Panc1 (cell line): ENCODE data around the gene CDC7. TPM values are rescaled to one million over a fixed set of nuclear protein-coding genes. Genes with fewer than 3 reads are reported as not detected.
"Not testable (repeated sequence)": the region's sequence is repeated elsewhere in the genome, so short reads cannot be mapped to it uniquely, and the experiment has no call there.

Experiments
- ATAC-seq: fragments of 200-7000 bp; cut with Tn5 transposase; 2 replicates; pipeline ENCODE4 v1.9.1; 2020; ENCODE audit warnings: mild to moderate bottlenecking, moderate library complexity
- BruUV-seq: library from RNA; stranded (reverse); fragments of 400-500 nt; replicated peaks from 2 replicates; lab custom pipeline; 2021; lab: Mats Ljungman, UMichigan
- CTCF ChIA-PET: fragments of 300-600 bp; sonication (Branson Sonifier 250); formaldehyde crosslinking; loops from one replicate; lab custom pipeline; 2022; ENCODE audit warnings: antibody characterized with exemption; lab: Charles Lee
- POLR2A ChIA-PET: fragments of 300-600 bp; sonication (Branson Sonifier 250); formaldehyde crosslinking; loops from one replicate; lab custom pipeline; 2022; ENCODE audit warnings: antibody characterized with exemption; lab: Charles Lee
- DNase-seq: peaks from one replicate; pipeline ENCODE4 v3.0.0-alpha.2; 2010; ENCODE audit warnings: low read depth, low spot score
- H3K27ac ChIP-seq: 2 replicates; pipeline ENCODE4 v1.5.1; 2011; ENCODE audit warnings: mild to moderate bottlenecking, low read length, inconsistent platforms
- H3K27me3 ChIP-seq: fragments of 200-500 bp; sonication (Bioruptor generic); 2 replicates; pipeline ENCODE4 v1.6.0; 2014; ENCODE audit warnings: low read length, inconsistent platforms; ENCODE audit not compliant: control insufficient read depth, insufficient read depth
- H3K36me3 ChIP-seq: fragments of 200-500 bp; sonication (Bioruptor generic); 2 replicates; pipeline ENCODE4 v1.5.1; 2014; ENCODE audit warnings: inconsistent platforms, mild to moderate bottlenecking, low read length, moderate library complexity; ENCODE audit not compliant: control insufficient read depth, insufficient read depth
- H3K4me1 ChIP-seq: 2 replicates; pipeline ENCODE4 v1.5.1; 2011; ENCODE audit warnings: inconsistent platforms, mild to moderate bottlenecking, low read length, moderate library complexity; ENCODE audit not compliant: control insufficient read depth, insufficient read depth
- H3K4me3 ChIP-seq, 2 experiments: 2 replicates each; pipeline ENCODE4 v1.5.1; 2011 to 2012; ENCODE audit warnings: low read depth in 2 of 2, low read length in 2 of 2, mild to moderate bottlenecking in 2 of 2, inconsistent platforms in 1 of 2, moderate library complexity in 1 of 2
- H3K9me3 ChIP-seq: fragments of 200-500 bp; sonication (Bioruptor generic); 2 replicates; pipeline ENCODE4 v1.5.1; 2014; ENCODE audit warnings: low read depth, mild to moderate bottlenecking, inconsistent platforms, low read length, moderate library complexity; ENCODE audit not compliant: control insufficient read depth, insufficient read depth
- POLR2AphosphoS5 ChIP-seq: IDR thresholded peaks from 2 replicates; pipeline ENCODE4 v1.6.1; 2012; ENCODE audit warnings: mild to moderate bottlenecking, low read depth, low read length, moderate library complexity
- SIN3A ChIP-seq: IDR thresholded peaks from 2 replicates; pipeline ENCODE4 v1.6.1; 2012; ENCODE audit warnings: low read depth, mild to moderate bottlenecking, low read length, moderate library complexity, borderline replicate concordance; ENCODE audit not compliant: insufficient read depth
- TCF7L2 ChIP-seq: IDR thresholded peaks from 2 replicates; pipeline ENCODE4 v1.6.1; 2011; ENCODE audit warnings: mild to moderate bottlenecking, low read depth, low read length, inconsistent platforms
- in situ Hi-C: cut with HindIII; loops from 2 replicates; pipeline ENCODE4 v1.10.0; 2016; ENCODE audit warnings: low sequenced_read_pairs, low pct_unique_long_range_greater_than_20kb
- intact Hi-C: fragments of 100-400 bp; cut with micrococcal nuclease; formaldehyde crosslinking; loops from one replicate; pipeline ENCODE4 v1.10.0; 2022; ENCODE audit not compliant: unreplicated experiment
- total RNA-seq: library from RNA; stranded (reverse); gene quantifications from one replicate; pipeline ENCODE4 v1.2.1, GENCODE V29; 2021; ENCODE audit not compliant: unreplicated experiment
- TF ChIP-seq, protein P1 (sequence below): fragments of 450-650 bp; IDR thresholded peaks from 2 replicates; pipeline ENCODE4 v1.5.1; 2017; ENCODE audit warnings: mild to moderate bottlenecking
- TF ChIP-seq, protein P2 (sequence below), 2 experiments: IDR thresholded peaks; 2 replicates each; pipeline ENCODE4 v1.6.1; 2011 to 2012; ENCODE audit warnings: low read depth in 2 of 2, control low read depth in 1 of 2, low read length in 1 of 2, mild to moderate bottlenecking in 1 of 2, moderate library complexity in 1 of 2; ENCODE audit not compliant: insufficient read depth in 1 of 2

CDC7 gene
- total RNA-seq, 1 experiment from 2014 or later = 30.1 TPM

DNA sequence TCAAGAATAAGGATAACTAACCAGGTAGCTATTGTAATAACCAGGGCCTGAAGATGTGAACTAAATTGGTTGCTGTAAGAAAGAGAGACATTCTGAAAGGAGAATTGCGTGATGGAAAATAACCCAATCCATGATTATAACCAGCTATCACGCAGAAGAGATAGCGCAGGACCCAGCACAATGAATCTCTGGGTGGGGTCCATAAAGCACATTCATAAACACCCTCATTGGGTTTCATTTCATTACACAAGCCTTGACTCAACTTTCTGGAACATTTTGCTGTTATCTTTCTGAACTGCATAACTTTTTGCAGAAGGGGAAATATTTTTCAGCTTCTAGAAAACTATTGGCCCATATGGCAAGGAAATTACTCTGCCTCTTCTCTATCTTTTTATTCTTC is 45.3 kb upstream of the CDC7 start:
- CTCF ChIA-PET = no interaction called here
- H3K4me1 ChIP-seq = no peaks in the 10 kb centered on the region

DNA sequence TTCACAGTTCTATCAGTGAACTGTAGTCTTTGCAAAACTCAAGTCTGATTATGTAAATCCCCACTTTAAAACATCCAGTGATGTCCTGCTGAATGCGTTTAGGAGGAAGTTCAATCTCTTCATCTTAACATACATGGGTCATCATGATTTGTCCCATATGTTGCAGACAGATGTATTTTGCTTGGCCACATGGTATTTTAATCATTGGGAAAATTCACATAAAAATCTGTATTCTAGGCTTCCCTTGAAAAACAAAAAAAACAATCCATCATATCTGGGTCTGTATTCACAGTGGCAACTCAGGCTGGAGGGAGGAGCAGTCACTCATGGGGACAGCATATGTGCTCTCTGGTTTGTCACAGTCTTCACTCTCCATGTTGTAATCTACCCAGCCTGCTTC is 44.8 kb upstream of the CDC7 start:
- ChIA-PET CTCF (no interaction called here), POLR2A (no interaction called here)
- TF ChIP-seq, protein P1, sequence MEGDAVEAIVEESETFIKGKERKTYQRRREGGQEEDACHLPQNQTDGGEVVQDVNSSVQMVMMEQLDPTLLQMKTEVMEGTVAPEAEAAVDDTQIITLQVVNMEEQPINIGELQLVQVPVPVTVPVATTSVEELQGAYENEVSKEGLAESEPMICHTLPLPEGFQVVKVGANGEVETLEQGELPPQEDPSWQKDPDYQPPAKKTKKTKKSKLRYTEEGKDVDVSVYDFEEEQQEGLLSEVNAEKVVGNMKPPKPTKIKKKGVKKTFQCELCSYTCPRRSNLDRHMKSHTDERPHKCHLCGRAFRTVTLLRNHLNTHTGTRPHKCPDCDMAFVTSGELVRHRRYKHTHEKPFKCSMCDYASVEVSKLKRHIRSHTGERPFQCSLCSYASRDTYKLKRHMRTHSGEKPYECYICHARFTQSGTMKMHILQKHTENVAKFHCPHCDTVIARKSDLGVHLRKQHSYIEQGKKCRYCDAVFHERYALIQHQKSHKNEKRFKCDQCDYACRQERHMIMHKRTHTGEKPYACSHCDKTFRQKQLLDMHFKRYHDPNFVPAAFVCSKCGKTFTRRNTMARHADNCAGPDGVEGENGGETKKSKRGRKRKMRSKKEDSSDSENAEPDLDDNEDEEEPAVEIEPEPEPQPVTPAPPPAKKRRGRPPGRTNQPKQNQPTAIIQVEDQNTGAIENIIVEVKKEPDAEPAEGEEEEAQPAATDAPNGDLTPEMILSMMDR = no peak
- no peaks in the 10 kb centered on the region for H3K36me3 ChIP-seq
- DNase-seq (no peak), ATAC-seq (no peak)
- BruUV-seq = no TSS peak
- no peaks in the 10 kb centered on the region for H3K9me3 ChIP-seq
- no peak overlapping the region for H3K4me3 ChIP-seq
- intact Hi-C loops = no loop called here
- H3K4me1 ChIP-seq = no peaks in the 10 kb centered on the region
- H3K27me3 ChIP-seq = no peaks in the 10 kb centered on the region; the same call in 1 of the 2 replicates
- in situ Hi-C loops = no loop called here
- H3K27ac ChIP-seq = no peak overlapping the region

More for the DNA sequence above, 45.3 kb upstream of the CDC7 start:
- Histone ChIP-seq H3K27me3 (no peaks in the 10 kb centered on the region; the same call in 1 of the 2 replicates), H3K9me3 (no peaks in the 10 kb centered on the region), H3K27ac (no peak overlapping the region), H3K36me3 (no peaks in the 10 kb centered on the region), H3K4me3 (no peak overlapping the region)
- intact Hi-C loops (no loop called here), in situ Hi-C loops (no loop called here)
- no TSS peak for BruUV-seq
- POLR2A ChIA-PET = no interaction called here
- TF ChIP-seq, protein P2, sequence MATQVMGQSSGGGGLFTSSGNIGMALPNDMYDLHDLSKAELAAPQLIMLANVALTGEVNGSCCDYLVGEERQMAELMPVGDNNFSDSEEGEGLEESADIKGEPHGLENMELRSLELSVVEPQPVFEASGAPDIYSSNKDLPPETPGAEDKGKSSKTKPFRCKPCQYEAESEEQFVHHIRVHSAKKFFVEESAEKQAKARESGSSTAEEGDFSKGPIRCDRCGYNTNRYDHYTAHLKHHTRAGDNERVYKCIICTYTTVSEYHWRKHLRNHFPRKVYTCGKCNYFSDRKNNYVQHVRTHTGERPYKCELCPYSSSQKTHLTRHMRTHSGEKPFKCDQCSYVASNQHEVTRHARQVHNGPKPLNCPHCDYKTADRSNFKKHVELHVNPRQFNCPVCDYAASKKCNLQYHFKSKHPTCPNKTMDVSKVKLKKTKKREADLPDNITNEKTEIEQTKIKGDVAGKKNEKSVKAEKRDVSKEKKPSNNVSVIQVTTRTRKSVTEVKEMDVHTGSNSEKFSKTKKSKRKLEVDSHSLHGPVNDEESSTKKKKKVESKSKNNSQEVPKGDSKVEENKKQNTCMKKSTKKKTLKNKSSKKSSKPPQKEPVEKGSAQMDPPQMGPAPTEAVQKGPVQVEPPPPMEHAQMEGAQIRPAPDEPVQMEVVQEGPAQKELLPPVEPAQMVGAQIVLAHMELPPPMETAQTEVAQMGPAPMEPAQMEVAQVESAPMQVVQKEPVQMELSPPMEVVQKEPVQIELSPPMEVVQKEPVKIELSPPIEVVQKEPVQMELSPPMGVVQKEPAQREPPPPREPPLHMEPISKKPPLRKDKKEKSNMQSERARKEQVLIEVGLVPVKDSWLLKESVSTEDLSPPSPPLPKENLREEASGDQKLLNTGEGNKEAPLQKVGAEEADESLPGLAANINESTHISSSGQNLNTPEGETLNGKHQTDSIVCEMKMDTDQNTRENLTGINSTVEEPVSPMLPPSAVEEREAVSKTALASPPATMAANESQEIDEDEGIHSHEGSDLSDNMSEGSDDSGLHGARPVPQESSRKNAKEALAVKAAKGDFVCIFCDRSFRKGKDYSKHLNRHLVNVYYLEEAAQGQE (IDR thresholded peaks at IDR 0.05; ENCODE audit: insufficient read depth in 1 of 2, low read depth in 2 of 2, low read length in 1 of 2) = no peak
- TF ChIP-seq POLR2AphosphoS5 (no peak), SIN3A (no peak), TCF7L2 (no peak)
- TF ChIP-seq, protein P1 = no peak
- DNase-seq = no peak
- ATAC-seq = no peak

DNA sequence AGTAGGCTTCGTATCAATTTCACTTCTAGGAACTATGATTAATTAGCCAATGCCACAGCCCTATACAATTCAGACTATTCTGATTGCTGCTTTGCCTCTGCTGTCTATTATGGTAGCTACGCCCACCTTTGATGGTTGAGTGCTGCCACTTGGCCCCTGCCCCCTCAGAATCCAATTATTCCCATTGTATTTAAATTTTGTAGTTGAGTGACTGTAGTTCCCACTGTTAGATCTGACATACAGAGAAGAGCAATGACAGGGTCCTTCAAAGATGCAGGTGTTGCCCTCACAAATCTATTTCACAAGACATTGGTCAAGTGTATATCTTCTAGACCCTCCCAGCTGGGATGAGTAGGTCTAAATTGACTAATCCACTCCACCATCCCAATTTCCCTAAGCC is 35.3 kb upstream of the CDC7 start:
- BruUV-seq, H3K4me3 ChIP-seq, H3K27me3 ChIP-seq, H3K4me1 ChIP-seq, in situ Hi-C loops, POLR2A ChIA-PET, H3K36me3 ChIP-seq, H3K9me3 ChIP-seq, ATAC-seq, CTCF ChIA-PET, DNase-seq, H3K27ac ChIP-seq, intact Hi-C loops: not testable (repeated sequence)
